PC-9 (cell line): ENCODE measurements around the gene IST1.

Experiments
- EZH2 ChIP-seq: fragments of 200-600 bp; sonication (generic); IDR thresholded peaks from 2 replicates; pipeline ENCODE4 v1.8.0; 2017; ENCODE audit warnings: antibody characterized with exemption, low read depth
- TF ChIP-seq, protein P1 (sequence below): fragments of 200-600 bp; sonication (generic); conservative IDR thresholded peaks from 2 replicates; pipeline ENCODE4 v1.6.1; 2017; ENCODE audit warnings: mixed run types, antibody characterized with exemption, mild to moderate bottlenecking, moderate library complexity

- TF ChIP-seq, protein P1, sequence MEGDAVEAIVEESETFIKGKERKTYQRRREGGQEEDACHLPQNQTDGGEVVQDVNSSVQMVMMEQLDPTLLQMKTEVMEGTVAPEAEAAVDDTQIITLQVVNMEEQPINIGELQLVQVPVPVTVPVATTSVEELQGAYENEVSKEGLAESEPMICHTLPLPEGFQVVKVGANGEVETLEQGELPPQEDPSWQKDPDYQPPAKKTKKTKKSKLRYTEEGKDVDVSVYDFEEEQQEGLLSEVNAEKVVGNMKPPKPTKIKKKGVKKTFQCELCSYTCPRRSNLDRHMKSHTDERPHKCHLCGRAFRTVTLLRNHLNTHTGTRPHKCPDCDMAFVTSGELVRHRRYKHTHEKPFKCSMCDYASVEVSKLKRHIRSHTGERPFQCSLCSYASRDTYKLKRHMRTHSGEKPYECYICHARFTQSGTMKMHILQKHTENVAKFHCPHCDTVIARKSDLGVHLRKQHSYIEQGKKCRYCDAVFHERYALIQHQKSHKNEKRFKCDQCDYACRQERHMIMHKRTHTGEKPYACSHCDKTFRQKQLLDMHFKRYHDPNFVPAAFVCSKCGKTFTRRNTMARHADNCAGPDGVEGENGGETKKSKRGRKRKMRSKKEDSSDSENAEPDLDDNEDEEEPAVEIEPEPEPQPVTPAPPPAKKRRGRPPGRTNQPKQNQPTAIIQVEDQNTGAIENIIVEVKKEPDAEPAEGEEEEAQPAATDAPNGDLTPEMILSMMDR: no peak
- no peak for TF ChIP-seq EZH2
Measured at GRCh38 chr16:71846431-71846830, 48.9 kb upstream of the IST1 start.
